Activated T-helper 2 cell treated with anti-CD3 and anti-CD28 coated beads, Interferon-gamma antibody, Interleukin-2, Interleukin-4, amounts not matched to agents 10 μg/mL and 5 μg/mL and 100 μg/mL, durations not matched to agents 14 hours and 24 hours and 36 hours (primary cell): Measurements from ENCODE around the gene TMEM179. TPM values are rescaled to one million over a fixed set of nuclear protein-coding genes. Genes with fewer than 3 reads are reported as not detected.
"Not testable (repeated sequence)": the region's sequence is repeated elsewhere in the genome, so short reads cannot be mapped to it uniquely, and the experiment has no call there.

ENCODE experiments used
- DNase-seq: peaks from one replicate; pipeline ENCODE4 v3.0.0; 2021; ENCODE audit warnings: low spot score
- H3K27ac Mint-ChIP-seq: one replicate; pipeline ENCODE4 v1.8.0; 2021; ENCODE audit warnings: mixed read lengths
- H3K27me3 Mint-ChIP-seq: one replicate; pipeline ENCODE4 v1.8.0; 2021; ENCODE audit warnings: low read depth, mixed read lengths
- H3K36me3 Mint-ChIP-seq: one replicate; pipeline ENCODE4 v1.8.0; 2021; ENCODE audit warnings: low read depth, mixed read lengths
- H3K4me1 Mint-ChIP-seq: one replicate; pipeline ENCODE4 v1.8.0; 2021; ENCODE audit warnings: low read depth, mixed read lengths
- H3K4me3 Mint-ChIP-seq: one replicate; pipeline ENCODE4 v1.8.0; 2021; ENCODE audit warnings: low read depth, mild to moderate bottlenecking, moderate library complexity, mixed read lengths
- H3K9me3 Mint-ChIP-seq: one replicate; pipeline ENCODE4 v1.8.0; 2021; ENCODE audit warnings: mixed read lengths
- intact Hi-C: fragments of 100-400 bp; cut with micrococcal nuclease; formaldehyde crosslinking; loops from one replicate; pipeline ENCODE4 v1.15.1; 2023
- total RNA-seq: library from RNA; stranded (reverse); gene quantifications from 2 replicates; pipeline ENCODE4 v1.2.3, GENCODE V29; 2022

Gene TMEM179
- total RNA-seq, 1 donor from 2014 or later, result 0.30 TPM

DNA sequence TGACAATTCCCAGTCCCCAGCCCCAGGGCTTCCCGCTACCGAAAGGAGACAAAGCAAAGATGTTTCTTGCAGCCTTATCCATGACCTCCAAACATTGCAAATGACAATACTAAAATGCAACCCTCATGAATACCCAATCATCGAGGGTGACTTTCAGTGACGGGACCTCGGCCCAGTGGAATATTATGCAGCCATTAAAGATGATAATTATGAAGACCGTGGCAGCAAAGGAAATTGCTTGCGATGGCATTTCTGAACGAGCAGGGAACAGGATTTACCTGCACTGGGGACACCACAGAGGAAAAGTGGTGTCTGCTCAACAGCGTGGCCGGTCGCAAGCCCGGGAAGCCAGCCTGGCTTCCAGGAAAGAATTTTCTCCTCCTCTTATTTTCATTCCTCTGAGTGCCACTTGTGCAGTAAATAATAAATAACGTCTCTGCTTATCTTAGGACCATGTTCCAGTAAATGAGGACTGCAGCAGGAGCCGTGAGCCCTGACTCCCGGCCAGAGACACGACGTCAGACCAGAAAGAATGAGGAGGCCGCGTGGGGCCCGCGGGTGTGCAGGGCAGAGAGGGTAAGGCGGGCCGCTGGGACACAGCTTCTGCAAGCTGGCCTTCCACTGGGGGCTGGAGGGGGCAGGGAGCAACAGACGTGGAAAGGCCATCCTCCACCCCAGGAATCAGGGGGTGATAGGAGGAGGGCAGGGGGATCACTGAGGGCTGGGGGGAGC lies 18.4 kb downstream of the TMEM179 start:
- no peak for DNase-seq
- Mint-ChIP-seq H3K4me3 (no peak overlapping the region), H3K36me3 (no peaks in the 10 kb centered on the region), H3K27ac (no peak overlapping the region), H3K4me1 (no peaks in the 10 kb centered on the region), H3K27me3 (no peaks in the 10 kb centered on the region), H3K9me3 (no peaks in the 10 kb centered on the region)
- intact Hi-C loops, result no loop called here

- no peaks in the 10 kb centered on the region for H3K36me3 Mint-ChIP-seq
- DNase-seq, result no peak
- H3K9me3 Mint-ChIP-seq, result no peaks in the 10 kb centered on the region
- H3K4me1 Mint-ChIP-seq, result no peaks in the 10 kb centered on the region
- intact Hi-C loops, result no loop called here
- no peak overlapping the region for H3K4me3 Mint-ChIP-seq
- H3K27me3 Mint-ChIP-seq, result no peaks in the 10 kb centered on the region
- no peak overlapping the region for H3K27ac Mint-ChIP-seq
Observed at GRCh38 chr14:104584557-104584956, 20.0 kb downstream of the TMEM179 start.

- no peak overlapping the region for H3K4me3 Mint-ChIP-seq
- H3K36me3 Mint-ChIP-seq, result no peaks in the 10 kb centered on the region
- no peak for DNase-seq
- intact Hi-C loops, result no loop called here
- H3K27ac Mint-ChIP-seq, result no peak overlapping the region
- H3K9me3 Mint-ChIP-seq, result no peaks in the 10 kb centered on the region
- H3K4me1 Mint-ChIP-seq, result no peaks in the 10 kb centered on the region
- no peaks in the 10 kb centered on the region for H3K27me3 Mint-ChIP-seq
Observed at GRCh38 chr14:104583424-104584306, 20.9 kb downstream of the TMEM179 start.

DNA sequence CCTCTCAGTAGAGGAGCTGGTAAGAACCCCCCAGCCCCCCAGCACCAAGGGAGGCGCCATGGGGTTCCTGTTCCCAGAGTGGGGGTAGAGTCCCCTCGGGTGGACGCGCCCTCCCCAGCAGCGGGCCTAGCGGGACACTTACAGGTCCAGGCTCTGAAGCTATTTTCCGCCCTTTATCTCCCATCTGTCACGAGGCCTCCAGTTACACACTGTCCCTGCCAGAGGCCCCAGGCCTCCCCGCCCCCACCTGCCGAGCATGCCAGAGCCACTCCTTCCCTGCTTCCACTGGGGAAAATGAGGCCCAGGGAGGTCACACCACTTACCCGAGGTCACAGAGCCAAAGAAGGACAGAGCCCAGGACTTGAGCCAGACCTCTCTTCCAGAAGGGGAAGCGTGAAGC lies 21.9 kb downstream of the TMEM179 start:
- H3K27me3 Mint-ChIP-seq, result no peaks in the 10 kb centered on the region
- DNase-seq, result no peak
- intact Hi-C loops, result no loop called here
- no peak overlapping the region for H3K27ac Mint-ChIP-seq
- H3K4me1 Mint-ChIP-seq, result no peaks in the 10 kb centered on the region
- no peak overlapping the region for H3K4me3 Mint-ChIP-seq
- no peaks in the 10 kb centered on the region for H3K9me3 Mint-ChIP-seq
- H3K36me3 Mint-ChIP-seq, result no peaks in the 10 kb centered on the region

DNA sequence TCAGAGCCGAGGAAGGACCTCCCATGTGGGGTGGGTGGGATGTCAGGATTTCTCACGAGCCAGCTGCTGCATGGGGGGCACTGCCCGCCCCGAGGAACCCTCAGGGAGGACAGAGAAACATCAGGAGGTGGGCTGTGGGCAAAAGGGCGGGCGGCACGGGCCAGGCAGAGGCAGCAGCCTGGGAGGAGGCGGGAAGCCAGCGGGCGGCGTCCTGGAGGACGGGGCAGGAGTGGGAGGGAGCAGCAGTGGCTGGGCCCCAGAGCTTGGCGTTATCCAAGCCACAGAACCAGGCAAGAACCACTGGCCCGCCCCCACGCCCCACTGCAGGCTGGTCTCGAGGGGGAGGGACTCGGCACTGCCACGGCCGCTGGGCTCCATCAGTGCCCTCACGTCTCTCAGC lies 22.6 kb downstream of the TMEM179 start:
- H3K4me1 Mint-ChIP-seq, result no peaks in the 10 kb centered on the region

GRCh38 chr14:104581521-104581920 lies 23.1 kb downstream of the TMEM179 start:
- no peak for DNase-seq
- H3K27ac Mint-ChIP-seq, result no peak overlapping the region
- intact Hi-C loops, result no loop called here
- no peaks in the 10 kb centered on the region for H3K27me3 Mint-ChIP-seq
- H3K36me3 Mint-ChIP-seq, result no peaks in the 10 kb centered on the region
- no peaks in the 10 kb centered on the region for H3K9me3 Mint-ChIP-seq
- H3K4me1 Mint-ChIP-seq, result no peaks in the 10 kb centered on the region
- H3K4me3 Mint-ChIP-seq, result no peak overlapping the region

More for the DNA sequence above, 22.6 kb downstream of the TMEM179 start:
- Mint-ChIP-seq H3K27me3 (no peaks in the 10 kb centered on the region), H3K27ac (no peak overlapping the region), H3K4me3 (no peak overlapping the region), H3K9me3 (no peaks in the 10 kb centered on the region), H3K36me3 (no peaks in the 10 kb centered on the region)
- DNase-seq, result no peak
- intact Hi-C loops, result no loop called here

DNA sequence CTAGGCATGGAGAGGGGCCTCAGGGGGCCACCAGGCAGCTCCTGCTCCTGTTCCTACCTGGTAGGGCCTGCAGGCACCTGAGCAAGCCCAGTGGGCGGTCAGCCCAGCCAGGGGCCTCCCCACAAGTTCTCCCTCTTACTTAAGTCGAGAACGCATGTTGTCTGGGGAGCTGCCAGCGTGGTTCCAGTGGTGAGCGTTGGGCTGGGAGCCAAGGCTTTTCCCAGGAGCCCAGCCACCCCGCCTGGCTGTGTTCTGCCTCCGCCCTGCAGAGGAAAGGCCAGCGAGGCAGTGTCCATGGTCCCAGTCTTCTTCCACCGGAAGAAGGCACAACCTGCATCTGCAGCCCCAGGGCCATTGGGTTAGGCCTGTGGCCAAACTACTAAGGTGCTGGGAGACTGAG lies 23.6 kb downstream of the TMEM179 start:
- Mint-ChIP-seq H3K27me3 (no peaks in the 10 kb centered on the region), H3K4me1 (no peaks in the 10 kb centered on the region), H3K36me3 (no peaks in the 10 kb centered on the region), H3K27ac (no peak overlapping the region), H3K4me3 (no peak overlapping the region), H3K9me3 (no peaks in the 10 kb centered on the region)
- DNase-seq, result no peak
- intact Hi-C loops, result no loop called here

GRCh38 chr14:104579939-104580338 lies 24.6 kb downstream of the TMEM179 start:
- H3K9me3 Mint-ChIP-seq, H3K4me1 Mint-ChIP-seq, H3K4me3 Mint-ChIP-seq, H3K27ac Mint-ChIP-seq, intact Hi-C loops, H3K36me3 Mint-ChIP-seq, DNase-seq, H3K27me3 Mint-ChIP-seq: not testable (repeated sequence)

DNA sequence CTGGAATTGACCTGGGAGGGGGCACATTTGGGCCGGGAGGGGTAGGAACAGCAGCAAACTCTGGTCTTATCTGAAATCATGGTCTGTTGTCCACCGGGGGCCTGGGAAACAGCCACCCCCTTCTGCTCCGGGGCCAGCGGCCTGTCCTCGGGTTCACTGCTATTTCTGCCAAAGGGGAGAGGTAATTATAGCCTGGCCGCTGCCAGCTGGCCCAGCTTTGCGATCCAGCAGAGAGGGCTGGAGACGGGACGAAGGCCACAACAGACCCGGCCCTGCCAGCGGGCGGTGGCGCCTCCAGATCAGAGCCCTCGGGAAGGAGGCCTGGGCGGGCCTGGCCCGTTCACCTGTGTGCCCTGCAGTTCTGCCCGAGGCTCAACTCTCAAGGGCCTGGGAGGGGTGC lies 25.1 kb downstream of the TMEM179 start, which contains the start of gene C14orf180:
Gene C14orf180, plus strand, starts transcription at position 258 of the 400 bp plus-strand sequence. CDS start 6,667 bp downstream, outside the sequence.
- Mint-ChIP-seq H3K36me3 (no peaks in the 10 kb centered on the region), H3K4me3 (no peak within 1 kb of the TSS), H3K9me3 (no peaks in the 10 kb centered on the region), H3K27ac (no peak within 1 kb of the TSS), H3K27me3 (no peaks in the 10 kb centered on the region), H3K4me1 (no peaks in the 10 kb centered on the region)
- intact Hi-C loops, result no loop called here
- no peak for DNase-seq

DNA sequence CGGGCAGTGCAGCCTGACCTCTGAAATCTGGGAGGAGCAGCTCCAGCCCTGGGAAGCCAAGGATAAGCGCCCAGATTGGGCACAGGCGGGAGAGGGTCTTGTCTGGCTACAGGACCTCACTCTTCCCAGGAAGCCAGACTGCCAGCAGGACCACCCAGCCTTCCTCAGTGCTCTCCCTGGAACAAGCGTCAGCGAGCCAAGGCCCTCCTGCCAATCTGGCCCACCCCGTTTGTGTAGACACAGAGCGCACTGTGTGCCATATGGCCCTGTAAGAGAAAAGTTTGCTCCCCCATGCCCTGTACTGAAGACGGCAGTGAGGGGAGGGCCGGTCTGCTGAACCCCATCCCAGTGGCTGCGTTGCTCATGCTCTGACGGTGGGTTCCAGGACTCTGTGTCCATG lies 26.3 kb downstream of the TMEM179 start:
- H3K9me3 Mint-ChIP-seq, result no peaks in the 10 kb centered on the region
- no peaks in the 10 kb centered on the region for H3K27me3 Mint-ChIP-seq
- H3K36me3 Mint-ChIP-seq, result no peaks in the 10 kb centered on the region
- no peaks in the 10 kb centered on the region for H3K4me1 Mint-ChIP-seq
- no peak overlapping the region for H3K27ac Mint-ChIP-seq
- intact Hi-C loops, result no loop called here
- DNase-seq, result no peak
- H3K4me3 Mint-ChIP-seq, result no peak overlapping the region

- DNase-seq, result no peak
- intact Hi-C loops, result no loop called here
- Mint-ChIP-seq H3K9me3 (no peaks in the 10 kb centered on the region), H3K27me3 (no peaks in the 10 kb centered on the region), H3K27ac (no peak overlapping the region), H3K36me3 (no peaks in the 10 kb centered on the region), H3K4me3 (no peak overlapping the region), H3K4me1 (no peaks in the 10 kb centered on the region)
Observed at GRCh38 chr14:104577847-104578301, 26.7 kb downstream of the TMEM179 start.

- Mint-ChIP-seq H3K4me1 (no peaks in the 10 kb centered on the region), H3K9me3 (no peaks in the 10 kb centered on the region)
- intact Hi-C loops, result no loop called here
Observed at GRCh38 chr14:104577426-104577825, 27.1 kb downstream of the TMEM179 start.

DNA sequence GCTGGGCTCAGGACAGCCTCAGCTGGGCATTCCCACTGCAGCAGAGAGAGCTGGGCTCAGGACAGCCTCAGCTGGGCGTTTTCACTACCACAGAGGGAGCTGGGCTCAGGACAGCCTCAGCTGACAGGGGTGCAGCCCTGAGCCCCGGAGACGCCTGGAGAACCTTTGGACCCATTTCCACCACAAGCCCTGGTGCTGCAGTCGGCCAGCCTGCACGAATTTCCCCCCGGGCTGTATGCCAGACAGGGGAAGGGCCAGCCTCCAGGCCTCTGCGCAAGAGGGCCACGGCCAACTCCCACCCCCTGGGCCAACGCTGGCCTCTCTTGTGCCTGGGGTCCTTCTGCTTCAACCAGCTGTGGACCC lies 27.6 kb downstream of the TMEM179 start:
- no peak for DNase-seq
- no peaks in the 10 kb centered on the region for H3K27me3 Mint-ChIP-seq
- no peak overlapping the region for H3K4me3 Mint-ChIP-seq
- no peak overlapping the region for H3K27ac Mint-ChIP-seq
- intact Hi-C loops, result no loop called here
- H3K4me1 Mint-ChIP-seq, result no peaks in the 10 kb centered on the region
- no peaks in the 10 kb centered on the region for H3K36me3 Mint-ChIP-seq
- no peaks in the 10 kb centered on the region for H3K9me3 Mint-ChIP-seq

More at GRCh38 chr14:104577426-104577825, 27.1 kb downstream of the TMEM179 start:
- DNase-seq, result no peak
- Mint-ChIP-seq H3K36me3 (no peaks in the 10 kb centered on the region), H3K27me3 (no peaks in the 10 kb centered on the region), H3K4me3 (no peak overlapping the region), H3K27ac (no peak overlapping the region)
